ENCODE measurements around the gene FRMPD1. TPM values are rescaled to one million over a fixed set of nuclear protein-coding genes. Genes with fewer than 3 reads are reported as not detected.

FRMPD1 gene
- polyA plus RNA-seq, 2 of the 4 experiments (the other 2 are of a cell fraction), result 0.01 TPM; not detected in 1

DNA sequence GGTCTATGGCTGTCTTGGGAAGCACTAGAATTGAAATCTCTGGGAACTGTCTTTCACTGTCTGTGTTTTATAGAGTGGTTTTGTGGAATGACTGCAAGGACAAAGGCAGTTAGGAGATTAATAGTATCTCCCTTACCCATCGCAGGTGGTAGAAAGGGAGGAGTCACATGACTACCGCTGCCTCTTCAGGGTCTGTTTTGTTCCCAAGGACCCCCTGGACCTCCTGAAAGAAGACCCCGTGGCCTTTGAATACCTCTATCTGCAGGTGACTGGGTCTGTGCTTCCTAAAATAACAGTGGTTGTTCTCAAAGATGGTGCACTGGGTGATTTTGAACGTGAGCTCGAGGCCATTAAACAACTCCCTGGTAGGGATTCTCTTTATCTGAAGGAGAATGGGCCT, 80.1 kb downstream of the FRMPD1 start:
- no peaks in the 10 kb centered on the region for H3K4me1 ChIP-seq
- CTCF ChIA-PET, result interaction anchor here (1.1 kb wide), 1 partner anchor 15 kb away, joined by 4 read pairs; no protein-coding TSS in a partner anchor

DNA sequence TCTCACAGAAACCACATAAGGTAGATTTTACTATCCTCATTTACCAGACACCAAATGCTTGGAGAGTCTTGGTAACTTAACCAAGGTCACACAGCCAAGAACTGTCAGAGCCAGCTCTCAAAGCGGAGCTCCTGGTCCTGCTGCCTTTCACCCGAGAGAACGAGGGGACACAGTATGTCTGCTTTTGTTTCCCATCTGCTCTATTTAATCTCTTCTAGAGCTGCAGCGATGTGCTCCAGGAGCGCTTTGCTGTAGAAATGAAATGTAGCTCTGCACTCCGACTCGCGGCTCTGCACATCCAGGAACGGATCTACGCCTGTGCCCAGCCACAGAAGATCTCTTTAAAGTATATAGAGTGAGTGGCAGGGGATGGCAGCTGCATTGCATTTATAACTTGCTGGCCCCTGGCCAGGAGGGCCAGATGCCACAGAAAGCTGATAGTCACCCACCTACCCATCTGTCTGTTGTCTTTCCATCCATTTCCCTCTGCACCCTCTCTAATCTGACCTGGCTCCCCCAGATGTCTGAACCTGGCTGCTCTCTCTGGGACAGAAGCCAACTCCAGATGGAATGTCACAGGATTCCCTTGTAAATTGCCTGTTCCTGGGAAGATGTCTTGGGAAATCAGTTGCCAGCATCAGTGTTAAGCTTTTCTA, 81.5 kb downstream of the FRMPD1 start:
- ATAC-seq (no peak; a peak in 1 of 6 replicates), FAIRE-seq (no peak), DNase-seq (ENCODE audit: low read depth in 1 of 2, low spot score in 1 of 2) (no peak)
- ChIA-PET CTCF (interaction anchor here (0.7 to 1.6 kb wide), 4 partner anchors 14 to 95 kb away, joined by 3 to 5 read pairs (median 4); no protein-coding TSS in a partner anchor), POLR2A (no interaction called here)
- no peak overlapping the region for H3K4me2 ChIP-seq
- no peak overlapping the region for H3K4me3 ChIP-seq
- WGBS (ENCODE audit: missing lambda C conversion rate), result 63% methylated on average over 10 of the region's 10 CpGs
- H3K4me1 ChIP-seq, result no peaks in the 10 kb centered on the region
- no peaks in the 10 kb centered on the region for H3K9me3 ChIP-seq
- TF ChIP-seq FOSB (CRISPR knock-in tag; IDR thresholded peaks at IDR 0.05) (no peak), SREBF2 (IDR thresholded peaks at IDR 0.05) (no peak), POLR2A (IDR thresholded peaks at IDR 0.05; ENCODE audit: low read length) (no peak), PHF8 (IDR thresholded peaks at IDR 0.05; ENCODE audit: borderline replicate concordance, low read depth) (no peak), MYC (IDR thresholded peaks at IDR 0.05; ENCODE audit: borderline replicate concordance, low read length) (no peak), RNF2 (IDR thresholded peaks at IDR 0.05; ENCODE audit: borderline replicate concordance, low read depth) (no peak), EHMT2 (IDR thresholded peaks at IDR 0.05; ENCODE audit: low read depth) (no peak), MAFK (IDR thresholded peaks at IDR 0.05; ENCODE audit: partially characterized antibody) (no peak), POLR2AphosphoS2 (conservative IDR thresholded peaks at IDR 0.05; ENCODE audit: low read length) (no peak), CBX8 (IDR thresholded peaks at IDR 0.05) (no peak)
- TF ChIP-seq, protein P1, sequence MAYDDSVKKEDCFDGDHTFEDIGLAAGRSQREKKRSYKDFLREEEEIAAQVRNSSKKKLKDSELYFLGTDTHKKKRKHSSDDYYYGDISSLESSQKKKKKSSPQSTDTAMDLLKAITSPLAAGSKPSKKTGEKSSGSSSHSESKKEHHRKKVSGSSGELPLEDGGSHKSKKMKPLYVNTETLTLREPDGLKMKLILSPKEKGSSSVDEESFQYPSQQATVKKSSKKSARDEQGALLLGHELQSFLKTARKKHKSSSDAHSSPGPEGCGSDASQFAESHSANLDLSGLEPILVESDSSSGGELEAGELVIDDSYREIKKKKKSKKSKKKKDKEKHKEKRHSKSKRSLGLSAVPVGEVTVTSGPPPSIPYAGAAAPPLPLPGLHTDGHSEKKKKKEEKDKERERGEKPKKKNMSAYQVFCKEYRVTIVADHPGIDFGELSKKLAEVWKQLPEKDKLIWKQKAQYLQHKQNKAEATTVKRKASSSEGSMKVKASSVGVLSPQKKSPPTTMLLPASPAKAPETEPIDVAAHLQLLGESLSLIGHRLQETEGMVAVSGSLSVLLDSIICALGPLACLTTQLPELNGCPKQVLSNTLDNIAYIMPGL (CRISPR knock-in tag; IDR thresholded peaks at IDR 0.05; ENCODE audit: borderline replicate concordance), result no peak
- no peak overlapping the region for H3K27ac ChIP-seq

More for the DNA sequence above, 80.1 kb downstream of the FRMPD1 start:
- WGBS (ENCODE audit: missing lambda C conversion rate), result 59% methylated on average over 5 of the region's 5 CpGs
- no peak for TF ChIP-seq EHMT2 (IDR thresholded peaks at IDR 0.05; ENCODE audit: low read depth)
- TF ChIP-seq JUN (IDR thresholded peaks at IDR 0.05), result no peak
- TF ChIP-seq HEYL (CRISPR knock-in tag; IDR thresholded peaks at IDR 0.05), result no peak
- TF ChIP-seq RCOR1 (IDR thresholded peaks at IDR 0.05; ENCODE audit: low read depth, low read length), result no peak
- no peak for TF ChIP-seq CBX2 (IDR thresholded peaks at IDR 0.05; ENCODE audit: borderline replicate concordance, low read depth)
- no peak for TF ChIP-seq MAZ (IDR thresholded peaks at IDR 0.05; ENCODE audit: borderline replicate concordance, low read depth, low read length)
- TF ChIP-seq, protein P2, sequence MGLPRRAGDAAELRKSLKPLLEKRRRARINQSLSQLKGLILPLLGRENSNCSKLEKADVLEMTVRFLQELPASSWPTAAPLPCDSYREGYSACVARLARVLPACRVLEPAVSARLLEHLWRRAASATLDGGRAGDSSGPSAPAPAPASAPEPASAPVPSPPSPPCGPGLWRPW (IDR thresholded peaks at IDR 0.05), result no peak
- no peak for TF ChIP-seq HOXB5 (CRISPR knock-in tag; IDR thresholded peaks at IDR 0.05)
- no peak for TF ChIP-seq NFE2L2 (conservative IDR thresholded peaks at IDR 0.05; ENCODE audit: low read length)
- no peak for TF ChIP-seq E2F6 (IDR thresholded peaks at IDR 0.05; ENCODE audit: borderline replicate concordance, low read depth)
- no peak for TF ChIP-seq EP300 (IDR thresholded peaks at IDR 0.05)
- no peak for TF ChIP-seq MYC (IDR thresholded peaks at IDR 0.05; ENCODE audit: borderline replicate concordance, low read length)
- Histone ChIP-seq H3K27ac (no peak overlapping the region), H3K9me3 (no peaks in the 10 kb centered on the region), H3K4me3 (no peak overlapping the region), H3K4me2 (no peak overlapping the region)
- no peak for ATAC-seq
- POLR2A ChIA-PET, result no interaction called here
- FAIRE-seq, result no peak
- no peak for DNase-seq (ENCODE audit: low read depth in 1 of 2, low spot score in 1 of 2)

GRCh38 chr9:37732952-37733351, 82.2 kb downstream of the FRMPD1 start:
- Histone ChIP-seq H3K4me1 (no peaks in the 10 kb centered on the region), H3K4me3 (no peak overlapping the region), H3K9me3 (no peaks in the 10 kb centered on the region), H3K4me2 (no peak overlapping the region), H3K27ac (no peak overlapping the region)
- ChIA-PET CTCF (interaction anchor here (0.7 to 1.6 kb wide), 5 partner anchors 9 to 95 kb away, joined by 3 to 5 read pairs (median 3); no protein-coding TSS in a partner anchor), POLR2A (no interaction called here)
- FAIRE-seq (no peak), DNase-seq (ENCODE audit: low read depth in 1 of 2, low spot score in 1 of 2) (no peak), ATAC-seq (no peak)
- TF ChIP-seq BHLHE40 (IDR thresholded peaks at IDR 0.05; ENCODE audit: low read depth, low read length), result no peak
- TF ChIP-seq HOXB5 (CRISPR knock-in tag; IDR thresholded peaks at IDR 0.05), result no peak
- TF ChIP-seq CBX2 (IDR thresholded peaks at IDR 0.05; ENCODE audit: borderline replicate concordance, low read depth), result no peak
- TF ChIP-seq POLR2A (IDR thresholded peaks at IDR 0.05; ENCODE audit: low read length), result no peak
- TF ChIP-seq CEBPB (IDR thresholded peaks at IDR 0.05), result no peak
- no peak for TF ChIP-seq HDAC2 (IDR thresholded peaks at IDR 0.05)
- TF ChIP-seq, protein P3, sequence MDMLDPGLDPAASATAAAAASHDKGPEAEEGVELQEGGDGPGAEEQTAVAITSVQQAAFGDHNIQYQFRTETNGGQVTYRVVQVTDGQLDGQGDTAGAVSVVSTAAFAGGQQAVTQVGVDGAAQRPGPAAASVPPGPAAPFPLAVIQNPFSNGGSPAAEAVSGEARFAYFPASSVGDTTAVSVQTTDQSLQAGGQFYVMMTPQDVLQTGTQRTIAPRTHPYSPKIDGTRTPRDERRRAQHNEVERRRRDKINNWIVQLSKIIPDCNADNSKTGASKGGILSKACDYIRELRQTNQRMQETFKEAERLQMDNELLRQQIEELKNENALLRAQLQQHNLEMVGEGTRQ (IDR thresholded peaks at IDR 0.05), result no peak
- no peak for TF ChIP-seq ESRRA (IDR thresholded peaks at IDR 0.05; ENCODE audit: borderline replicate concordance, low read length)
- 11% methylated on average over 2 of the region's 2 CpGs for WGBS (ENCODE audit: missing lambda C conversion rate)
